CD4-positive, CD25-positive, alpha-beta regulatory T cell (primary cell): ENCODE measurements around the gene BSG. TPM values are rescaled to one million over a fixed set of nuclear protein-coding genes. Genes with fewer than 3 reads are reported as not detected.

Source experiments
- ATAC-seq, 2 donors: fragments of 150-1000 bp; cut with Tn5 transposase; one replicate each; pipeline ENCODE4 v1.10.0; 2021; ENCODE audit warnings: low read depth in 2 of 2, moderate number of reproducible peaks in 2 of 2, moderate library complexity in 1 of 2
- DNase-seq, 3 donors: peaks; one replicate each; pipeline versions ENCODE4 v3.0.0 to v3.0.0-alpha.2; 2012 to 2022; ENCODE audit warnings: mixed read lengths in 1 of 3
- H3K27ac ChIP-seq: one replicate; pipeline ENCODE4 v1.7.0; 2013; ENCODE audit warnings: mild to moderate bottlenecking, low read length; ENCODE audit not compliant: insufficient read depth, poor library complexity, severe bottlenecking
- H3K27me3 ChIP-seq: one replicate; pipeline ENCODE4 v1.7.0; 2013; ENCODE audit warnings: low read length; ENCODE audit not compliant: control insufficient read depth, insufficient read depth
- H3K36me3 ChIP-seq: one replicate; pipeline ENCODE4 v1.7.0; 2013; ENCODE audit warnings: mild to moderate bottlenecking, low read length, moderate library complexity; ENCODE audit not compliant: control insufficient read depth, insufficient read depth
- H3K4me1 ChIP-seq: 2 replicates; pipeline ENCODE4 v1.7.0; 2013; ENCODE audit warnings: mild to moderate bottlenecking, low read length; ENCODE audit not compliant: insufficient read depth, control insufficient read depth, poor library complexity, severe bottlenecking
- H3K4me3 ChIP-seq: one replicate; pipeline ENCODE4 v1.7.0; 2013; ENCODE audit warnings: low read depth, mild to moderate bottlenecking, low read length, moderate library complexity
- H3K9me3 ChIP-seq, 2 experiments: 1 replicate in 1 of 2; 2 replicates in 1 of 2; pipeline ENCODE4 v1.7.0; 2013; ENCODE audit warnings: low read length in 2 of 2, mild to moderate bottlenecking in 1 of 2, moderate library complexity in 1 of 2; ENCODE audit not compliant: control insufficient read depth in 2 of 2
- H3K27ac Mint-ChIP-seq, 3 donors: one replicate each; pipeline ENCODE4 v1.8.0; 2020 to 2022; ENCODE audit warnings: mild to moderate bottlenecking in 3 of 3, mixed read lengths in 3 of 3, moderate library complexity in 2 of 3
- H3K27me3 Mint-ChIP-seq: one replicate; pipeline ENCODE4 v1.8.0; 2022; ENCODE audit warnings: mild to moderate bottlenecking, mixed read lengths
- H3K36me3 Mint-ChIP-seq: one replicate; pipeline ENCODE4 v1.8.0; 2020; ENCODE audit warnings: mixed read lengths
- H3K4me1 Mint-ChIP-seq, 4 donors: one replicate each; pipeline ENCODE4 v1.8.0; 2020 to 2022; ENCODE audit warnings: mixed read lengths in 4 of 4, mild to moderate bottlenecking in 1 of 4
- H3K4me3 Mint-ChIP-seq, 4 donors: one replicate each; pipeline ENCODE4 v1.8.0; 2020 to 2022; ENCODE audit warnings: mild to moderate bottlenecking in 4 of 4, mixed read lengths in 4 of 4, moderate library complexity in 3 of 4
- H3K9me3 Mint-ChIP-seq, 7 donors: one replicate each; pipeline ENCODE4 v1.8.0; 2020 to 2022; ENCODE audit warnings: mixed read lengths in 7 of 7, mild to moderate bottlenecking in 3 of 7, moderate library complexity in 2 of 7
- polyA plus RNA-seq, 4 donors: library from polyadenylated mRNA; unstranded; fragments of 300-500 nt; fragmentation: Illumina TruSeq; gene quantifications; one replicate each; pipeline ENCODE4 v1.2.3, GENCODE V29; 2021
- total RNA-seq: library from RNA; stranded (reverse); gene quantifications from one replicate; pipeline ENCODE4 v1.2.3, GENCODE V29; 2022

Gene BSG
- total and polyA plus RNA-seq, 5 donors from 2014 or later: 132 to 338 (median 297) TPM

- Mint-ChIP-seq H3K4me3 (peak overlapping the region in 1 of 4 donors; percentile 36), H3K27me3 (peaks cover 24% of the 10 kb centered on the region), H3K4me1 (peaks cover 0 to 12% (median 0%) of the 10 kb centered on the region in 4 donors), H3K9me3 (no peaks in the 10 kb centered on the region), H3K36me3 (no peaks in the 10 kb centered on the region), H3K27ac (no peak overlapping the region)
- Histone ChIP-seq H3K36me3 (no peaks in the 10 kb centered on the region), H3K9me3 (no peaks in the 10 kb centered on the region), H3K27me3 (no peaks in the 10 kb centered on the region), H3K27ac (no peak overlapping the region), H3K4me1 (peaks cover 22% of the 10 kb centered on the region), H3K4me3 (no peak overlapping the region)
- ATAC-seq: peak in 1 of 2 donors; percentile 37
- DNase-seq: peak in 1 of 3 donors; percentile 57
Observed at GRCh38 chr19:590396-590745, 18.0 kb downstream of the BSG start.

GRCh38 chr19:590750-591098, 18.3 kb downstream of the BSG start:
- H3K27ac Mint-ChIP-seq: no peak overlapping the region
- Histone ChIP-seq H3K27ac (no peak overlapping the region), H3K9me3 (no peaks in the 10 kb centered on the region), H3K4me3 (no peak overlapping the region), H3K27me3 (no peaks in the 10 kb centered on the region), H3K36me3 (no peaks in the 10 kb centered on the region), H3K4me1 (peaks cover 22% of the 10 kb centered on the region)
- H3K4me1 Mint-ChIP-seq: peaks cover 0 to 12% (median 0%) of the 10 kb centered on the region in 4 donors
- H3K36me3 Mint-ChIP-seq: no peaks in the 10 kb centered on the region
- H3K4me3 Mint-ChIP-seq: no peak overlapping the region
- no peaks in the 10 kb centered on the region for H3K9me3 Mint-ChIP-seq
- DNase-seq: no peak
- no peak for ATAC-seq
- H3K27me3 Mint-ChIP-seq: peaks cover 24% of the 10 kb centered on the region

- Histone ChIP-seq H3K4me3 (no peak overlapping the region), H3K4me1 (peaks cover 22% of the 10 kb centered on the region), H3K27me3 (no peaks in the 10 kb centered on the region), H3K9me3 (no peaks in the 10 kb centered on the region), H3K36me3 (no peaks in the 10 kb centered on the region), H3K27ac (no peak overlapping the region)
- Mint-ChIP-seq H3K4me1 (peaks cover 0 to 12% (median 0%) of the 10 kb centered on the region in 4 donors), H3K4me3 (peak overlapping the region in 1 of 4 donors; percentile 43), H3K36me3 (no peaks in the 10 kb centered on the region), H3K27ac (no peak overlapping the region), H3K9me3 (no peaks in the 10 kb centered on the region), H3K27me3 (peaks cover 19% of the 10 kb centered on the region)
- ATAC-seq (no peak), DNase-seq (no peak)
Observed at GRCh38 chr19:591099-591958, 18.9 kb downstream of the BSG start.

DNA sequence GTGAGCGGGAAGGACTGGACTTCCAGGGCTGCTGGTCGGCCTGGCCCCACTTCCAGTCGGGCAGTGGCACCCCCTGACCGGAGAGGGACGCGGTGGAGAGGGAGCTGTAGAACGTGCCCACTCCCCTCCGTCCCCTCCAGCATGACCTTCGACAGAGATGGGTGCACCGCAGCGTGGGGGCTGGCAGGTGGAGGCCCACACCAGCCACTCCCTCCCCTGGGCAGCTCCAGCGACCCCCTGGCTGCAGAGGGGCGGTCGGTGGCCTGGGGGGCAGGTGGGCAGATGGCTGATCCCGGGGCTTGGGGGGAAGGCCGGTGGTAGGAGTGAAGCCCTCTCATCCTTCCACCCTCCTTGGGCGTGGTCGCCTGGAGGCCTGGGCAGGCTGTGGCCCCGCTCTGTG, 19.7 kb downstream of the BSG start:
- Histone ChIP-seq H3K36me3 (no peaks in the 10 kb centered on the region), H3K9me3 (no peaks in the 10 kb centered on the region), H3K27me3 (no peaks in the 10 kb centered on the region), H3K4me3 (no peak overlapping the region), H3K4me1 (peaks cover 22% of the 10 kb centered on the region), H3K27ac (no peak overlapping the region)
- no peak overlapping the region for H3K4me3 Mint-ChIP-seq
- no peak for ATAC-seq
- DNase-seq: no peak
- H3K27me3 Mint-ChIP-seq: peaks cover 12% of the 10 kb centered on the region
- H3K4me1 Mint-ChIP-seq: peaks cover 0 to 12% (median 0%) of the 10 kb centered on the region in 4 donors
- H3K9me3 Mint-ChIP-seq: no peaks in the 10 kb centered on the region
- H3K27ac Mint-ChIP-seq: peak overlapping the region in 1 of 3 donors; percentile 85
- no peaks in the 10 kb centered on the region for H3K36me3 Mint-ChIP-seq

- Histone ChIP-seq H3K27me3 (no peaks in the 10 kb centered on the region), H3K27ac (no peak overlapping the region), H3K9me3 (no peaks in the 10 kb centered on the region), H3K4me3 (no peak overlapping the region), H3K4me1 (peaks cover 21% of the 10 kb centered on the region), H3K36me3 (no peaks in the 10 kb centered on the region)
- Mint-ChIP-seq H3K4me3 (peak overlapping the region in 2 of 4 donors; percentile 44 to 71), H3K36me3 (no peaks in the 10 kb centered on the region), H3K4me1 (peaks cover 0 to 11% (median 0%) of the 10 kb centered on the region in 4 donors), H3K9me3 (no peaks in the 10 kb centered on the region), H3K27ac (peak overlapping the region in 1 of 3 donors; percentile 52), H3K27me3 (peaks cover 7% of the 10 kb centered on the region)
- DNase-seq (no peak), ATAC-seq (no peak)
Observed at GRCh38 chr19:593055-593454, 20.7 kb downstream of the BSG start.

GRCh38 chr19:593505-593904, 21.1 kb downstream of the BSG start:
- Histone ChIP-seq H3K27me3 (no peaks in the 10 kb centered on the region), H3K4me1 (peaks cover 16% of the 10 kb centered on the region), H3K27ac (no peak overlapping the region), H3K4me3 (no peak overlapping the region), H3K36me3 (no peaks in the 10 kb centered on the region), H3K9me3 (no peaks in the 10 kb centered on the region)
- Mint-ChIP-seq H3K36me3 (no peaks in the 10 kb centered on the region), H3K27me3 (peaks cover 7% of the 10 kb centered on the region), H3K4me1 (peaks cover 0 to 8% (median 0%) of the 10 kb centered on the region in 4 donors), H3K9me3 (no peaks in the 10 kb centered on the region), H3K4me3 (peak overlapping the region in 2 of 4 donors; percentile 44 to 71), H3K27ac (peak overlapping the region in 1 of 3 donors; percentile 52)
- no peak for ATAC-seq
- DNase-seq: no peak

GRCh38 chr19:594265-594870, 22.0 kb downstream of the BSG start:
- peak overlapping the region in 1 of 4 donors; percentile 44 for H3K4me3 Mint-ChIP-seq
- Histone ChIP-seq H3K4me3 (no peak overlapping the region), H3K36me3 (no peaks in the 10 kb centered on the region), H3K27me3 (no peaks in the 10 kb centered on the region), H3K27ac (no peak overlapping the region), H3K9me3 (no peaks in the 10 kb centered on the region), H3K4me1 (peaks cover 8% of the 10 kb centered on the region)
- H3K9me3 Mint-ChIP-seq: no peaks in the 10 kb centered on the region
- peaks cover 0 to 2% (median 0%) of the 10 kb centered on the region in 4 donors for H3K4me1 Mint-ChIP-seq
- peaks cover 7% of the 10 kb centered on the region for H3K27me3 Mint-ChIP-seq
- no peak overlapping the region for H3K27ac Mint-ChIP-seq
- DNase-seq: no peak
- H3K36me3 Mint-ChIP-seq: no peaks in the 10 kb centered on the region
- ATAC-seq: no peak
